ENCODE measurements around the gene MCTP2.

Gene MCTP2

DNA sequence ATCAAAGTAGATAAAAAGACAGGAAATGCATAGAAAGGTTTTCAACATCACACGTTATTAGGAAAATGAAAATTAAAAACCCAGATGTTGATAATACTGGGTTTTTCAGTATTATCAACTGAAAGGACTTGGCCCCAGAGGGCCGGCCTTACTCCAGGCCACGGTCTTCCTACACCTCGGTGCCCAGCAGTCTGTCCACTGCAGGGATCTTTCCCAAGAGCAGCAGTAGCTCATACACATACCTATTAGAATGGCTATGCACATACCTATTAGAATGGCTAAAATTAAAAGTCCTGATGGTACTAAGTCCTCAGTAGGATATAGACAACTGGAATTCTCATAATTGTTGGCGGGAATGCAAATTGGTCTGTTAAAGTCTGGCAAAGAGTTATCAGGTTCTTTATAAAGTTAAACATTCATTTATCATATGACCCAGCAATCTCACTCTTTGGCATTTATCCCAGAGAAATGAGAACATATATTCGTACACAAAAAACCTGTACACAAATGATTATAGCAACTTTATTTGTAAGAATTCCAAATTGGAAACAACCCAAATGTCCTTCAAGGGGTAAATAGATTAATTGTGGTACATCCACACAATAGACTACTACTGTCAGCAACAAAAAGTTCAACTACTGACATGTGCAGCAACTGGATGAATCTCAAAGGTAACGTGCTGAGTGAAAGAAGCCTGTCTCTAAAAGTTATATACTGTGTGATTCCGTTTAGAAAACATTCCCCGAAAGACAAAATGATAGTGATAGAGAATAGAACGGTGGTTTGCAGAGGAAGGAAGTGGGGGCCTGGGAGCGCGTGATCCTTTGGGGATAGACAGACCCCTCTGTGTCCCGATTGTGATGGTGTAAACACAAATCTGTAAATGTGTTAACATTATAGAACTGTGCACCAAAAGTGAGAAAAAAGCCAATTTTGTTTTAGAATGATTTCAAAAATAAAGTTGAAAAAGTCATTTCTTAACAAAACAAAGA, 62.3 kb downstream of the MCTP2 start:
- FAIRE-seq (no peak), DNase-seq (ENCODE audit: insufficient read length, low spot score) (no peak)

DNA sequence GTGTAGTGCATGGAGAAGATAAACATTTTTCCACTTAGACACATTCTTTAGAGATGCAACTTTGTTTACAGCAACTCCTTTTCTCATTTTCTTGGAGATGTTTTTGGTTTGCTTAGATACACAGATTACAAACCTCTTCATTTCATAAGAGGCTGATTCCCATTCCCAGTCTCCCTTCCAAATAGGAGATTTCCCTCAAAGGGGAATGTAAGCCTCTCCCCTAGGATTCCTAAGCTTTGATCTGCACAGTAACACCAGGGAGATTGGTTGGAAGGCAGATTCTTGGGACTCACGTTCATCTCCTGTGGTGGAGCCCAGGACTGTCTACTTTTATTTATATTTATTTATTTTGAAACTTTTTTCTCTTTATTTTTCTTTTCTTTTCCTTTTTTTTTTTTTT, 63.2 kb downstream of the MCTP2 start:
- DNase-seq (ENCODE audit: insufficient read length, low spot score) (no peak), FAIRE-seq (no peak)

DNA sequence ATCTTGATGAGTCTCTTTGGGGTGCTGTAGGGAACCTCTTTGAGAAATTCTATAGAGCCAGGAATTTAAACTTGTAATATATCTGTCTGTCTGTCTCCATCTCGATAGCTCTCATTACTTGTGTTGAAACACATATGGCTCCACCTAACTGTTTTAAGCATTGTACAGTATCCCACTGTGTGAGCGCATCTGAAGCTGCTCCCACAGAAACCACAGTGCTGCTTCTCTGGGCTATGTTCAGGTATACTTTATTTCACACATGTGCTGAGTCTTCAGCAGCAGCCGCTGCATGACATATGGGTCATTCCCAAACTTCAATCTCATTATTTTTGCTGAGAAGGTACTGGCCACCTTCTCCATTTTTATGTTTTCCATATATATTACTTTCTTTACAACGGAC, 63.9 kb downstream of the MCTP2 start:
- DNase-seq (ENCODE audit: insufficient read length, low spot score) (no peak), FAIRE-seq (no peak)

DNA sequence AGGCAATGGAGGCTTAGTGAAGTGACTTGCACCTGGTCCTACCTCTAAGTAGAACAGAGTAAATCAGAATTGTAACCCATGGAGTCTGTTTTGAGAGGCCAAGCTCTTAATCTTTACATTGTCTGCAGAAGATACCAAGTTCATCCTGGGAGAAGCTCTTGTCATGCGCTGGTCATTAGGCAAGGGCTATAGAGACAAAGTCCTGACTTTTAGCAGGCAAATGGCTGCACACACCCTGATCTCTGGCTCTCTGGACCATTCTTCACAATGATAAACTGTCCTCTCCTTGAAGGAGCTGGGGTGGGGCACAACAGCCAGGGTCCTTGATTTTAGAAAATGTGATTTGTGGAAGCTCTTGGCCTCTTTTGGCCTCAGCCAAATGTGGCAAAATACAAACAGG, 65.4 kb downstream of the MCTP2 start:
- no peak for FAIRE-seq
- DNase-seq (ENCODE audit: insufficient read length, low spot score): no peak

DNA sequence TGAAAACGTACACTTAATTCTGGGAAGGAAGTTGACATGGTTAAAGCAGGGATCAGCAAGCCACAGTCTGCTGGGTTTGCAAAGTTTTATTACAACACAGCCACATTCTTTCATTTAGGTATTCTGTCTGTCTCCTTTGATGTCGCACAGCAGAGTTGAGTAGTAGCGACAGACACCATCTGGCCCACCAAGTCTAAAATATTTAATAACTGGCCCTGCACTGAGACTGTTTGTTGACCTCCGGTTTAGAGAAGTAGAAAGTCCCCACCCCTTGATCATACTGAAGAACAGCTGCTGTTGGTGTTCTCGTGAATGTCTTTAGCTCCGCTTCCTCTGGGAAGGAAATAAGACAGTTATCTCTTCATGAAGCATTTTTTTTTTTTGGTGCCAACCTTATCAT, 66.2 kb downstream of the MCTP2 start:
- DNase-seq (ENCODE audit: insufficient read length, low spot score) (no peak), FAIRE-seq (no peak)

DNA sequence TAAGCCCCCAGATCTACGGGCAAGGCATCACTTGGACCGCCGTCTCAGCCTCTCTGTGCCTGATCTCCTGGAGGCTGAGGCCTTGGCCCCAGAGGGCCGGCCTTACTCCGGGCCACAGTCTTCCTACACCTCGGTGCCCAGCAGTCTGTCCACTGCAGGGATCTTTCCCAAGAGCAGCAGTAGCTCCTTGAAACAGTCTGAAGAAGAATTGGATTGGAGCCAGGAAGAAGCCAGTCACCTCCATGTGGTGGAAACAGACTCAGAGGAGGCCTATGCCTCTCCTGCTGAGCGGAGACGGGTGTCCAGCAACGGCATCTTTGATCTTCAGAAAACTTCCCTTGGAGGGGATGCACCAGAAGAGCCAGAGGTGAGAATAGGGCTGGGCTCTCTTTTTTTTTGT, 67.0 kb downstream of the MCTP2 start:
- no peak for FAIRE-seq
- no peak for DNase-seq (ENCODE audit: insufficient read length, low spot score)

DNA sequence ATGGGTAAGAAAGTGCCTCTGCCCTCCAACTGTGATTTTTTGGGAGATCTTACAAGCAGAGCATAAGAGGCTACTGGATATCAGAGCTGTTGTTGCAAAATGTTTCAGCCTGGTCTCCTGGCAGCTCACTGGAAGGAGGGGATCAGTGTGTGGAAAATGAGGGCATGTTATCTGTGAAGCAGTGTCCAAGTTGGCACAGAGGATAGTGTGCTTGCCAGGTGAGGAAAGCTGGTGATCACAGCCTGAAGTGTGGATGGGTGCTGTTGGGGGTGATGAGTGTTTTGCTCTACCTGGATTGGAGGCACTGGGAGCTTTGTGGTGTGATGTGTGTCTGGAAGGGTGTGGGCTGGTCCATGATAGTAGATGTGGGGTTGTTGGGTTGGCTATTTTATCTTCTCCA, 69.3 kb downstream of the MCTP2 start:
- FAIRE-seq: no peak
- DNase-seq (ENCODE audit: insufficient read length, low spot score): no peak

DNA sequence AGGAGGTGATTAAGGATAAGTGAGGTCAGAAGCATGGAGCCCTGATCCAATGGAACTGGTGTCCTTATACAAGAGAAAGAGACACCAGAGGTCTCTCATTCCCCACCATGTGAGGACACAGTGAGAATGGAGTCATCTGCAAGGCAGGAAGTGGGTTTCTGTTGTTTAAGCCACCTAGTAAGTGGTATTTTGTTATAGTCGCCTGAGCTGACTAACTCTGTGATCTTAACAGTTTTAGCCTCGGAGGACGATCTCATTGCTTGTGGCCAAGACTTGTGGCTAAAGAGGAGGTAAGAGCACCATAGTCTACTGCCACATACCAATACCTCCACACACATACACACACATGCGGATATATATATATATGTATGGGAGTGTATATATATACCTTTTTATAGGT, 73.8 kb downstream of the MCTP2 start:
- DNase-seq (ENCODE audit: insufficient read length, low spot score) (no peak), FAIRE-seq (no peak)

DNA sequence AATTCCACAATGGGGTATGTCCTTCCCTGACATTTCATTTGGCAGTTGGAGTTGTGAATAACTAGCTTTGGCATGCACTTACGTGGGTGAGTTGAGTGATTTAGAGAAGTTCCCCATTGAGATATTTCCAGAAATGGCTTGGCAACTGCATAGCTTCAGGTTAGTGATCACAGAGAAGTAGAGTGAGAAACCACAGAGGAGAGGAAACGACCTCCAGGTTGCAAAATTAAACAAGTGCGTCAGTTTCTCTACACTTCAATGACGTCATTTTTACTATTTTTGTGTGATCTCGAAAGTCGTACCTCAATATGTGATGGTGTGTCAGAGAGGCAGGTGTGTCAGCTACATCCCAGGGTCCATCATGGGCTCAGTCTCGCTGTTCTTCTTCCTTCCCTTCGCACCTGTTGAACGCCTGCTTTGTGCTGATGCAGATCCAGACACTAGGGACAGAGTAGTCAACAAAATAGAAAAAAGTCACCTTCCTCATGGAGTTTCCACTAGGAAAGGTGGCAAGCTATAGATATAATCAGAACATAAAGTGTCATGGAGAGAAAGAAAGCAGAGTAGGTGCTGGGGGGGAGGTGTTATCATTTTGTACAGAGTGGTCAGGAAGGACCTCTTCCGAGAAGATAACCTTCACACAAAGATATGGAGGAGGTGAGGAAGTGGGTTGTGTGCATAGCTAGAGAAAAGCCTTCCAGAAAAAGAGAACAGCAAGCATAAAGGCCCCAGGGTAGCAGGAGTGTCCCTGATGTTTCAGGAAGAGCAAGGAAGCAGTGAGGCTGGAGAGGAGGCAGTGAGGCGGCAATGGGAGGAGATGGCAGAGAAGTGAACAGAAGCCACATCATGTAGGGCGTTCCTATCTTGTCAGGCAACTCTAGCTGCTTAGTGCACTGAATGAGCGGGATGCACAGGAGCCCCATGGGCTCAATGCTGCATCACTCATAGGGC, 75.6 kb downstream of the MCTP2 start:
- FAIRE-seq: no peak

DNA sequence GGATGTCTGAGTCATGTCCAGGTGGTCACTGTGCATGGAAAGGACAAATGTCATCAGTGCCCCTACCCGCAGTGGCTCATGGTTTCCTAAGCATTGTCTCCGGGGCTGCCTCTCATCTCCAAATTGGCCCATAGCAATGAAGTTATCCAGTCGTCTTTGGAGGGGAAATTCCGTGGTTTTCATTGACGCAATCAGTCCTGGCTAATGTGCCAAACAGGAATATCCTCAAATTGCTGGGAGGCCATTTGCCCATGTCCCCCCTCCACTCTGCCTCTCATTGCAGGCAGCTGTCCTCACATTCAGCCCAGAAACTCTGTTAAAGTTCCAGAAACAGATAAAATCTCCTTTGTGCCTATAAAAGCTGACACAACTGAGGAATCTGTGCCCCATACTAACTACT, 81.6 kb downstream of the MCTP2 start:
- DNase-seq (ENCODE audit: insufficient read length, low spot score): peak; percentile 25
- no peak for FAIRE-seq

More for the DNA sequence above, 75.6 kb downstream of the MCTP2 start:
- peak; percentile 13 for DNase-seq (ENCODE audit: insufficient read length, low spot score)

DNA sequence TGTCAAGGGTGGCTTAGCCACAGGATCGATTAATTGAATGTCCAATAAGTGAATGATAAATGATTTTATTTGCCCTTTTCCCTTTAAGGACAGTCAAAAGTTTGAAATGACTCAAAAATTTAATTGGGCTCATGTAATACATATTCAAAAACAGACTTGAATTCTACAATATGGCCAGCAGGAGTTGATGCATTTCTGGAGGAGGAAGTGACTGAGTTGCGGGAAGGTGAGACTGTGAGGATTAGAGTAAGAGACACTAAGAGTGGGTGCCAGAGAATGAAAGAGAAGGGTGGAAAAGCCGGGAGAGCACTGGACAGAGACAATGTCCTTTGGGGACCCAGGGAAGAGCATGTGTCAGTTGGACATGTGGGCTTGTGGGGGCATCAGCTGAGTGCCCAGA, 83.3 kb downstream of the MCTP2 start:
- DNase-seq (ENCODE audit: insufficient read length, low spot score) (no peak), FAIRE-seq (no peak)

DNA sequence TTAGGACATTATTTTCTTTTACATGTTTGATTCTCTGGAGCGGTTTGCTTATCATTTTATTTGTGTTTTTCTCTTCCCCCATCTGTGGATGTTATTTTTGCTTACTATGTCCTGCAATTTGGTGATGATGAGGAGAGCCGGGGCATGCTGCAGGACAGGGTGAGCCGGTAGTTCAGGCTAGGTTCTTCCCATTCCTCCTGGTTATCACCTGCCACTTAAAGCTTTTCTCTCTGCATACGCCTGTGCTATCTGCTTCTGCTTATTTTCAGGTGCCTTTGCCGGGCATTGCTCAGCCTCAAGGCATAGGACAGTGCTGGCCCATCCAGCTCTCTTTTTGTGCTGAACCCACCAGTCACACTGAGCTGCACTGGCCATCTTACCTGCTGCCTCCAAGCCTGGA, 85.8 kb downstream of the MCTP2 start:
- no peak for DNase-seq (ENCODE audit: insufficient read length, low spot score)
- no peak for FAIRE-seq

DNA sequence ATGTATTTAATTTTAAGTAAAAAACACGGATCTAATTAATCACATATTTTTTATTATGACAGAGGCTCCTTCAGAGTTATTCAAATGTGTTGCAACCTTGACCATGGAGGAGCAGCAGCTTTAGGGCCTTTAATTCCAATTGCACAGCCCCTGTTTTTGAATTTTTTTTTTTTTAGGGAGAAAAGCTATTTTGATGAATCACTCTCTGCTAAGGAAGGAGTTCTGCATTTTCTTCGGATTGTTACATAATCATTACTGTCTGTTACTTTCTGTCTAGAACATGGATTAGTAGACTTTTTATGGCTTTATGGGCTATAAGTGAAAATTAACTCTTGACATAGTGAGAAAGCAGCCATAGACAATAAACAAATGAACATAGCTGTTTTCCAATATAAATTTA, 90.8 kb downstream of the MCTP2 start:
- no peak for DNase-seq (ENCODE audit: insufficient read length, low spot score)
- no peak for FAIRE-seq

DNA sequence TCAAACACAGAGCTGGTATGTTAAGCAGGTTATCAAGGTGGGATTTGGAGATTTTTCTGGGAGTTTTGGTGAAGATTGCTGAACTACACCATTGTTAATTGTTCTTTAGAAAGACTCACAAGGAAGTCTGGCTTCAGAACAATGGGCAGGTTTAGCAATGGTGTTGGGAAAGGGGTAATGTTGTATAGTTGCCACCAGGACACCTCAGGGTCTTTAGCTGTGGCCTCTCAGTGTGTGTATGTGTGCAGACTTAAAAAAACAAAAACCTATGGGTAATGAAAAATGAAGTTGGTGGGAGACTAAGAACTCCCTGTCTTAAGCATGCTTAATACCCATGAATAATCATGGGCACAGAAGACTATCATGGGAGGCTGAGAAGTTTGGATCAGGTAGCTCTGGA, 91.7 kb downstream of the MCTP2 start:
- no peak for DNase-seq (ENCODE audit: insufficient read length, low spot score)
- no peak for FAIRE-seq

DNA sequence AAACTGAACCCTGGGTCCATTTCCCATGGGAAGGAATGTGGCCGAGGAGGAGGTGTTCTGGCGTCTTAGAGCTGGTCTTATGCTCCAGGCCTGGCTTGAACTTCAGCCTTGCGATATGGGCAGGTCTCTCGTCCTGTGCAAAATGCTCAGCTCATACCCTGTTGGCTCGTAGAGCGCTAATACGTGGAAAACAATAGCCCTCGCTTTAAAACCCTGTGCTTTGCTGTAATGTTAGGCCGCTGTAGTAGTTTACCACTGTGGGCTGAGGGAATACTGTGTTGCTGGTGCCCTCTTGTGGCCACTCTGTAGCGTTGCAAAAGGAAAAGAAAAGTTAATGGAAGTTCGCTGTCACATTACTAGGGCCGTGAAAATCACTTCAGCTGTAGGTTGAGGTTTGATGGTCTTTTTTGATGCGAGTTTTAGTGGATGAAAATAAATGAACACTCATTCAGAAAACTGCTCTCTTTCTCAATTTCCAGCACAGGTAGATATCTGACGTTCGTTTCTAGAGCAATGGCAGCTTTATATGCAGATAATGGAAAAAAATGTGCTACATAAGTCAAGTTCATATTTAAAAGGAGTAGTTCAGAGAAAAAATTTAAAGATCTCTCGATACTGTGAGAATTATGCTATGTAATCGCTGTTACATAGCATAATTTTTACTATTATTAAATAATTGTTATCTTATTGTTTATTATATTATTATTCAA, 92.9 kb downstream of the MCTP2 start:
- FAIRE-seq: no peak
- peak; percentile 37 for DNase-seq (ENCODE audit: insufficient read length, low spot score)

DNA sequence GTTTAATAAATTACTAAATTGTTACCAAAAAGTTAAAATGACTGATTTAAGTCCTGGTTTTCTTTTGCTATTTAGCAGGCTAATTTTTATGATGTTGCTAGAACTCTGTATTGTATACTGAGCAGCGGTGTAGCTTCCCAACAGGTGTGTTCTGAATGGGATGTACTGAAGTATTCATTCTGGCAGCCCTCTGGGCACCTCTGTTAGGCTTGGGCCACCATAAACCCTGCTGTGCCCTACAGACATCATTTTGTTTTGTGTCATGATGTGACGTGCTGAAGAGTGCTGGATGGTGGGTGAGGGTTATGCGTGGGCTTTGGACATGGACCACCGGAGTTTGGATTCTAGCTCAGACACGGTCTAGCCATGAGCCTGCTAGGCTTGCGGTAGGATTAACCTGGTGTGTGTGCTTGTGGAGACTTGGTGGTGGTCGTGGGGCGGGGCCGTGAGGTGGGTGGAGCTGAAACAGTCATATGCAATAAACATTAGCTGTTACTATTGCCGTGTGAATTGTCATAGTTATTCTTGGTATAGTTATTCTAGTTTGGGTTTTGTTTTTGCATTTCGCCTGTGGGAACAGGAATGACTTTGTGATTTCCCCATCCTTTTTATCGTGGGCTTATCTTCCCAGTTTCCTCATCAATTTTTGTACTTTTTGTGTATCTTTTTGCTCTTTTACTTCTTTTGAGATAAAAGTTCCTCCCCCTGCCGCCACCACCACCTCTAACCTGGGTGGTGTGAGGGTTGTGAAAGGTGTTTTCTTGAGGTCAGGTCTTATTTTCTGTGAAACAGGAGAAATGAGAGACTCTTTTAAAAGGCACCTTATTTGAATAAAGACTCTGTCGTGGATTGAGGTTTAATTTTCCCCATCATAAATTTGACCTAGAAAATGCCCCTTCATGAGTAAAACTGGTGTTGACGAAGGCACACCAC, 93.7 kb downstream of the MCTP2 start:
- DNase-seq (ENCODE audit: insufficient read length, low spot score) (no peak), FAIRE-seq (no peak)

DNA sequence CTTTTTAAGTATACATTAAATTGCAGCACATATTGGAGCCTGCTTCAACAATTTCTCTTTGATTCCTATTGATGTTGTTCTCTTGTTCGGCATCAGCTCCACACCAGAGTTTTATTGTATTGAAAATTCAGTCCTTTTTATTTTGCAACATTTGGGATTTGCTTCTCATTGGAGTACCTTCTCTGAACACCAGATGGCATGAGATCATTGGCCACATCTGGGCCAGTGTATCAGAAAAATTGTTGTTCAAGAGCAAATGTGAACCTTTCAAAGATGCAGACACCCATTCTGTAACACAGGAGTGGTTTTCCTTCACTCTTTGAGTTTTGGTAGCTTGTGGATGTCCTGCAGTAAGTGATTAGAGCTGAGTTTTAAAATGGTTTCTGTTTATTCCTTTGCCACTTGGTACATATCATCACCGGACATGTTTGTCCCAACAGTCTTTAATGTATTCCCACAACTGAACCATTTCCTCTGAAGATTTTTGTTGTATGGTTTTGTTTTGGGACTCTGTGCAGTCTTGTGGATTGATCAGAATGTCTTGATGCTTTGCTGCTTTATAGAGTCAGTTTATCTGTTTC, 96.1 kb downstream of the MCTP2 start:
- no peak for FAIRE-seq
- peak; percentile 15 for DNase-seq (ENCODE audit: insufficient read length, low spot score)

DNA sequence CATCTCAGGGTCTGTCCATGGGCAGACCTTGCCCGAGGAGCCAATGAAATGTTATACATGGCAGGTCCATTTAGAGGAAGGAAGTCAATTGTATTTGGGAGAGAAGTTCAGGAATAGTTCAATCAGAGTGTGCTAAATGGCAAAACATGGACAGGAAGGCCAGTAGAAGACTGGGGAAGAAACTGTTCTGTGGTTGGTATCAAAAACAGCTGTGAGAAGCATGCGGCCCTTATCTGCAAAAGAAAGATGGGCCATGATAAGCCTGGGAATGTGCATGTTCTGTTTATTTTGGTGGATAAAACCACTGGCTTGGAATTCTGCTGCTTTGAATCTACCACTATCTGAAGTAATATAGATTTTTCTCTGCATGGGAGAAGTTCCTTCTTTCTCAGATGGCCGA, 100.4 kb downstream of the MCTP2 start:
- DNase-seq (ENCODE audit: insufficient read length, low spot score) (no peak), FAIRE-seq (no peak)

DNA sequence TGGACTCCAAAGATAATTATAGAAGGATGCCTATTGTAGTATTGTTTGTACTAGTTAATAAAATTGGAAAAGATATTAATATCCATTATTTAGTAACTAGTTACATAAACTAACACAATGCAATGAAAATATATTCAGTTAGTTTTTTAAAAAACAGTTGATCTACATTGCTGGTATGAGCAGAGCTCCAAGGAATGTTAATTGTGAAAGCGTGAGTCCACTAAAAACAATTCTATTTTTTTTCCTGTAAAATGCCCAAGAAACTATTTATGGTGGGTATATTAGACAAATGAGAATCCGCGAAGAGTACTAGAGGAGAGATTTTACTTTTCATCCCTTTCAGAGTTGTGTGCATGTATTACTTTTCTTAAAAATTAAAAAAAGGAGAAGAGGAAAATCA, 104.3 kb downstream of the MCTP2 start:
- no peak for DNase-seq (ENCODE audit: insufficient read length, low spot score)
- FAIRE-seq: no peak

Data from HTR-8/SVneo (cell line).